Right lobe of liver (tissue), 4 donors: ENCODE data around the gene ACTR5.

Experiments
- CTCF ChIP-seq, 4 donors: fragments of 200-600 bp in 3 of 4; fragments of 450-650 bp in 1 of 4; IDR thresholded peaks; one replicate each; pipeline versions ENCODE4 v1.5.1 to v1.8.0; 2016 to 2022; ENCODE audit warnings: antibody characterized with exemption in 4 of 4, mild to moderate bottlenecking in 2 of 4
- POLR2A ChIP-seq: fragments of 450-650 bp; IDR thresholded peaks from one replicate; pipeline ENCODE4 v1.6.1; 2017; ENCODE audit warnings: antibody characterized with exemption, mild to moderate bottlenecking
- donor health status: DM: no; HTN: no; CAD: no.
- donor health status: DM: no; HTN: no; CAD: no.
- donor health status: DM: no; HTN: yes; CAD: no.

- TF ChIP-seq POLR2A (no peak), CTCF (IDR thresholded peaks at IDR 0.05) (no peak)
Observed at GRCh38 chr20:38770546-38770945, 22.3 kb downstream of the ACTR5 start.
